ENCODE measurements around the gene PLEKHA4. TPM values are rescaled to one million over a fixed set of nuclear protein-coding genes. Genes with fewer than 3 reads are reported as not detected.

PLEKHA4 gene
- total and polyA plus RNA-seq, 2 of the 13 experiments (the other 11 are each of a cell fraction or from before 2014, with no cell fraction given), result 4.8 to 6.0 TPM

DNA sequence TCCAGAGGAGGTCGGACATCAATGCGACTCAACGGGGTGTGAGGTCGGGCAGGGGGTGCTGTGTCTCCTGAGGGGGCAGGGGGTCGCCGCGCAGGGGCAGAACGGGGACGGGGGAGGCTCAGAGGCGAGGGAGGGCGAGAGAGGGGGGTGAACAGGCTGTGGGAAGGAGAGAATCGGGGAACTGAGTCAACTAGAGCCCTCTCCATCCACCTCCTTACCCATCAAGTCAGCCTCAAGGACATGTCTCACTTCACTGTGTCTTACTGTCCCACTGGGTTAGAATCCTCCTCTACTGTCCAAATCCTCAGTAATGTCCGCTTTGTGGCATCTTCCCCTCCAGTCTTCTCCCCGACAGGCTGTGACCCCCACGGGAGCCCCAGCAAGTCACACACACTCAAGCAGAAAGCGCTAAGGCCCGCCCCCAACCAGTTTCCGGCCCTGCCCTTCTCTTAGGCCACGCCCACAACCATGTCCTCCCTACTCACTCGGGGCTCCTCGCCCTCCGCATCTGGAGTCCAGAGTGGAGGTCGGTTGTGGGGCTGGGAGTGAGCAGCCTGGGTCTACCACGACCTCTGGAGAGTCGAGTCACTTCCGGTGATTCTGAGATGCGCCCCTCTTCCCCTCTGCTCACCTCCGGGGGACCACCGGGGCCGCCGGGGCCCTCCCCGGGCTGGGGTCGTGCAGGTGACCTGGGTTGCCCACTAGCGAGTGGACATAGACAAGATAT lies 9.3 kb downstream of the PLEKHA4 start:
- POLR2A ChIA-PET, result interaction anchor here (1.2 to 1.9 kb wide), 2 partner anchors 13 kb away, joined by 4 to 5 read pairs; partner anchors contain the start of gene PPP1R15A
- H3K27ac ChIP-seq (ENCODE audit: extremely low read length, insufficient read depth, low read length), result no peak overlapping the region
- intact Hi-C loops (cut with micrococcal nuclease; ENCODE audit: unreplicated experiment) (no loop called here), in situ Hi-C loops (cut with HindIII; ENCODE audit: extremely low pct_ligation_motif_present, low pct_unique_long_range_greater_than_20kb) (no loop called here)
- TF ChIP-seq MAZ (IDR thresholded peaks at IDR 0.05; ENCODE audit: borderline replicate concordance, low read depth, low read length) (no peak), MAZ (CRISPR knock-in tag; IDR thresholded peaks at IDR 0.05; ENCODE audit: low read depth) (no peak), ZNF629 (CRISPR knock-in tag; conservative IDR thresholded peaks at IDR 0.05) (no peak), RELA (CRISPR knock-in tag; IDR thresholded peaks at IDR 0.05) (no peak), NFRKB (IDR thresholded peaks at IDR 0.05) (no peak), ZNF782 (CRISPR knock-in tag; IDR thresholded peaks at IDR 0.05; ENCODE audit: borderline replicate concordance) (no peak), ZNF143 (CRISPR knock-in tag; IDR thresholded peaks at IDR 0.05) (no peak), ZNF562 (CRISPR knock-in tag; IDR thresholded peaks at IDR 0.05; ENCODE audit: borderline replicate concordance) (no peak), PRPF4 (IDR thresholded peaks at IDR 0.05; ENCODE audit: low read depth, low read length, poor library complexity, severe bottlenecking) (no peak), RFX1 (IDR thresholded peaks at IDR 0.05) (no peak), ZBTB1 (CRISPR knock-in tag; IDR thresholded peaks at IDR 0.05; ENCODE audit: borderline replicate concordance) (no peak), PAXIP1 (CRISPR knock-in tag; conservative IDR thresholded peaks at IDR 0.05) (no peak)
- no peaks in the 10 kb centered on the region for H3K79me2 ChIP-seq (ENCODE audit: insufficient read depth, low read length)
- BruUV-seq (replicated peaks), result no TSS peak
- no peak overlapping the region for H3K9ac ChIP-seq (ENCODE audit: insufficient read depth, low read depth, low read length)
- ATAC-seq, result no peak
- no peaks in the 10 kb centered on the region for H4K20me1 ChIP-seq (ENCODE audit: insufficient read depth, low read length)
- DNase-seq (ENCODE audit: low spot score), result no peak
- no peak overlapping the region for H3K4me2 ChIP-seq (ENCODE audit: low read depth, low read length)
- no peaks in the 10 kb centered on the region; the same call in 1 of the 2 replicates for H3K4me1 ChIP-seq (ENCODE audit: insufficient read depth, low read length)
- CTCF ChIA-PET (ENCODE audit: low intra/inter-chr PET ratio, low total read pairs), result no interaction called here
- no peak overlapping the region for H3K4me3 ChIP-seq (replicated peaks in 1 of 3; ENCODE audit: insufficient read depth in 1 of 3, low read depth in 2 of 3, low read length in 3 of 3)
- H3K27me3 ChIP-seq (ENCODE audit: control insufficient read depth in 1 of 2, insufficient read depth in 2 of 2, low read length in 2 of 2), result no peaks in the 10 kb centered on the region; a peak in 1 of 5 replicates
- 91% methylated on average over 31 of the region's 34 CpGs for WGBS (ENCODE audit: low lambda C conversion rate)
- FAIRE-seq, result no peak
- no peaks in the 10 kb centered on the region for H3K9me3 ChIP-seq (ENCODE audit: low read length)
- no peaks in the 10 kb centered on the region for H3K36me3 ChIP-seq (replicated peaks in 1 of 2; ENCODE audit: control insufficient read depth in 1 of 2, insufficient read depth in 2 of 2, low read length in 2 of 2)
- no peak overlapping the region for H2AFZ ChIP-seq (ENCODE audit: low read length)
